HepG2 (cell line): ENCODE measurements around the gene ZNF786. TPM values are rescaled to one million over a fixed set of nuclear protein-coding genes. Genes with fewer than 3 reads are reported as not detected.

Experiments used
- AKAP8 ChIP-seq: sonication (generic); formaldehyde crosslinking; IDR thresholded peaks from 2 replicates; pipeline ENCODE4 v1.5.1; 2020; ENCODE audit warnings: mild to moderate bottlenecking, missing genetic modification reagents
- BRCA1 ChIP-seq: sonication (generic); formaldehyde crosslinking; IDR thresholded peaks from 2 replicates; pipeline ENCODE4 v1.4.0; 2020; ENCODE audit warnings: missing genetic modification reagents
- CREBL2 ChIP-seq: sonication (generic); formaldehyde crosslinking; IDR thresholded peaks from 2 replicates; pipeline ENCODE4 v1.8.1; 2023; ENCODE audit warnings: missing genetic modification reagents, mild to moderate bottlenecking, borderline replicate concordance
- ERF ChIP-seq: IDR thresholded peaks from 2 replicates; pipeline ENCODE4 v1.6.1; 2018; ENCODE audit warnings: missing biosample characterization, missing genetic modification reagents
- HNRNPK ChIP-seq: fragments of 200-400 bp; formaldehyde crosslinking; IDR thresholded peaks from 2 replicates; pipeline ENCODE4 v1.6.1; 2018; ENCODE audit warnings: low read length, low read depth, moderate library complexity, mild to moderate bottlenecking; ENCODE audit not compliant: poor library complexity, severe bottlenecking
- KDM5A ChIP-seq: fragments of 200-600 bp; sonication (generic); IDR thresholded peaks from 2 replicates; pipeline ENCODE4 v1.7.0; 2018; ENCODE audit warnings: antibody characterized with exemption, mild to moderate bottlenecking, low read length, borderline replicate concordance
- MYNN ChIP-seq: sonication (generic); formaldehyde crosslinking; IDR thresholded peaks from 2 replicates; pipeline ENCODE4 v1.4.0; 2020; ENCODE audit warnings: mild to moderate bottlenecking, low read depth, missing genetic modification reagents
- PHF21A ChIP-seq: sonication (generic); formaldehyde crosslinking; IDR thresholded peaks from 2 replicates; pipeline ENCODE4 v1.5.0; 2020; ENCODE audit warnings: mild to moderate bottlenecking, missing genetic modification reagents
- POLR2G ChIP-seq: fragments of 200-400 bp; formaldehyde crosslinking; IDR thresholded peaks from 2 replicates; pipeline ENCODE4 v1.6.1; 2018; ENCODE audit warnings: mild to moderate bottlenecking, low read depth, low read length, moderate library complexity
- RXRB ChIP-seq: IDR thresholded peaks from 2 replicates; pipeline ENCODE4 v1.6.1; 2016; ENCODE audit warnings: borderline replicate concordance, missing genetic modification reagents, missing compliant biosample characterization
- SP2 ChIP-seq: sonication (generic); formaldehyde crosslinking; IDR thresholded peaks from 2 replicates; pipeline ENCODE4 v1.5.1; 2020; ENCODE audit warnings: mild to moderate bottlenecking, missing genetic modification reagents
- TBX2 ChIP-seq: sonication (generic); formaldehyde crosslinking; IDR thresholded peaks from 2 replicates; pipeline ENCODE4 v1.5.0; 2020; ENCODE audit warnings: missing genetic modification reagents, mild to moderate bottlenecking, borderline replicate concordance
- THAP8 ChIP-seq: sonication (generic); formaldehyde crosslinking; IDR thresholded peaks from 2 replicates; pipeline ENCODE4 v1.5.1; 2020; ENCODE audit warnings: missing genetic modification reagents, mild to moderate bottlenecking, borderline replicate concordance
- ZBTB3 ChIP-seq: sonication (generic); formaldehyde crosslinking; IDR thresholded peaks from 2 replicates; pipeline ENCODE4 v1.4.0; 2020; ENCODE audit warnings: low read depth, mild to moderate bottlenecking, moderate library complexity, missing genetic modification reagents, borderline replicate concordance
- ZBTB42 ChIP-seq: sonication (generic); formaldehyde crosslinking; IDR thresholded peaks from 2 replicates; pipeline ENCODE4 v1.5.0; 2020; ENCODE audit warnings: mild to moderate bottlenecking, missing genetic modification reagents
- ZFP37 ChIP-seq: sonication (generic); formaldehyde crosslinking; IDR thresholded peaks from 2 replicates; pipeline ENCODE4 v1.4.0; 2020; ENCODE audit warnings: missing genetic modification reagents, borderline replicate concordance
- ZFY ChIP-seq: sonication (generic); formaldehyde crosslinking; IDR thresholded peaks from 2 replicates; pipeline ENCODE4 v1.4.0; 2020; ENCODE audit warnings: missing genetic modification reagents
- ZMYM3 ChIP-seq: sonication (generic); formaldehyde crosslinking; IDR thresholded peaks from 2 replicates; pipeline ENCODE4 v1.5.1; 2020; ENCODE audit warnings: mild to moderate bottlenecking, missing genetic modification reagents
- ZNF292 ChIP-seq: sonication (generic); formaldehyde crosslinking; IDR thresholded peaks from 2 replicates; pipeline ENCODE4 v1.8.1; 2022; ENCODE audit warnings: mild to moderate bottlenecking, low read depth, missing genetic modification reagents, borderline replicate concordance
- ZNF547 ChIP-seq: sonication (generic); formaldehyde crosslinking; IDR thresholded peaks from 2 replicates; pipeline ENCODE4 v1.5.1; 2020; ENCODE audit warnings: mild to moderate bottlenecking, missing genetic modification reagents
- ZNF674 ChIP-seq: sonication (generic); formaldehyde crosslinking; IDR thresholded peaks from 2 replicates; pipeline ENCODE4 v1.5.0; 2020; ENCODE audit warnings: low read depth, mild to moderate bottlenecking, missing genetic modification reagents
- ZNF709 ChIP-seq: sonication (generic); formaldehyde crosslinking; IDR thresholded peaks from 2 replicates; pipeline ENCODE4 v1.5.0; 2020; ENCODE audit warnings: mild to moderate bottlenecking, missing genetic modification reagents
- ZNF747 ChIP-seq: sonication (generic); formaldehyde crosslinking; IDR thresholded peaks from 2 replicates; pipeline ENCODE4 v1.8.1; 2023; ENCODE audit warnings: missing genetic modification reagents, mild to moderate bottlenecking, borderline replicate concordance
- ZSCAN20 ChIP-seq: sonication (generic); formaldehyde crosslinking; IDR thresholded peaks from 2 replicates; pipeline ENCODE4 v1.4.0; 2020; ENCODE audit warnings: missing genetic modification reagents, mild to moderate bottlenecking, borderline replicate concordance
- polyA plus RNA-seq, 8 experiments: library from polyadenylated mRNA; depleted of rRNA in 3 of 8; stranded (reverse) in 7 of 8; unstranded in 1 of 8; fragments of >200 nt; fragmentation: Illumina TruSeq in 4 of 8; extraction: Trizol in 4 of 8; gene quantifications; 2 replicates each; pipeline versions ENCODE4 v1.2.1 to v1.2.3, GENCODE V29; 2011 to 2016; ENCODE audit warnings: low read depth in 4 of 8, missing spikeins in 1 of 8, mixed read lengths in 1 of 8; ENCODE audit not compliant: insufficient read depth in 1 of 8
- total RNA-seq, 5 experiments: library from RNA; depleted of rRNA; stranded (reverse); fragments of >200 nt; fragmentation: Illumina TruSeq; extraction: Trizol; gene quantifications; 2 replicates each; pipeline ENCODE4 v1.2.3, GENCODE V29; 2016; ENCODE audit warnings: low read depth in 1 of 5
- TF ChIP-seq, protein P1 (sequence below): IDR thresholded peaks from 2 replicates; pipeline ENCODE4 v1.6.1; 2016; ENCODE audit warnings: missing genetic modification reagents, missing compliant biosample characterization
- TF ChIP-seq, protein P2 (sequence below): sonication (generic); formaldehyde crosslinking; IDR thresholded peaks from 2 replicates; pipeline ENCODE4 v1.4.0; 2020; ENCODE audit warnings: missing genetic modification reagents

ZNF786 gene
- total and polyA plus RNA-seq, 2 of the 13 experiments (the other 11 are each of a cell fraction or from before 2014, with no cell fraction given): 2.0 to 4.0 TPM

DNA sequence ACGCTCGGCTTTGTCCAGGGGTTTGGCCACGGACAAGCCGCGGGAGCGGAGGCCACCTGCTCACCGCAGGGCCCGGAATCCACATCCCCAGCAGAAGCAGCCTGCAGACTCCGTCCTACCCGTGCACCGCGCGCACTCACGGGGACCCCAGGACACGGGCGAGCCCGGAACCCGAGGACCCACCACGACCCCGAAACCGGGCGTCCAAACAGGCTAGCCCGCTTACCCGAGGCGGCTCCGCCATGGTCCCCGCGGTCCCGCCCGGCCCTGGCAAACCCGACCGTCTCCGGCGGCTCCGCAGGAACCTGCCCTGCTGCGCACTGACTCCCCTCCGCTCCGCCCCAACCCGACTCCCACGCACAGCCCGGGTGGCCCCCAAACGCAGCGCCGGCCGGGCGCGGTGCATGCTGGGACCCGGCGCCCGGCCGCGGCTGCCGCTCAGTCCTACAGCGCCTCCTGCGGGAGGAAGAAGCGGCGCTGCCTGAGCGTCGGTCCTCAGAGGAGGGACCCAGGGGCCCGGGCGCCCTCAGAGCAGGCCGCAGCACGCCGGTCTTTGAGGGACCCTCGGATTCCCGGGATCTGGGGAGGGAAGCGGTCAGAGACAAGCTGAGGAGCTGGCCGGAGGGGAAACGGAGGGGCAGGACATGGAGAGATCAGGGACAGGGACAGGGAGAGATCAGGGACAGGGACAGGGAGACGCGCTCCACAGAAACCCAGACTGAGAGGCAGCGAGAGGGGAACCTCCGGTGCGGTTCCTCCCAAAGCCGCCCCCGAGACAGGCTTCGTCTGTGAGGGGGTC is at the start of gene ZNF786 (continued):
- TF ChIP-seq, protein P1, sequence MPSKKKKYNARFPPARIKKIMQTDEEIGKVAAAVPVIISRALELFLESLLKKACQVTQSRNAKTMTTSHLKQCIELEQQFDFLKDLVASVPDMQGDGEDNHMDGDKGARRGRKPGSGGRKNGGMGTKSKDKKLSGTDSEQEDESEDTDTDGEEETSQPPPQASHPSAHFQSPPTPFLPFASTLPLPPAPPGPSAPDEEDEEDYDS (CRISPR knock-in tag): peak; percentile 64
- TF ChIP-seq THAP8 (CRISPR knock-in tag) (no peak), ZBTB42 (CRISPR knock-in tag) (peak; percentile 96), ZNF547 (CRISPR knock-in tag) (peak; percentile 96), SP2 (CRISPR knock-in tag) (no peak), ZNF292 (CRISPR knock-in tag) (no peak), MYNN (CRISPR knock-in tag) (peak; percentile 46; the same call in 1 of the 2 replicates), AKAP8 (peak; percentile 40; the same call in 1 of the 2 replicates), HNRNPK (peak; percentile 70), BRCA1 (CRISPR knock-in tag) (no peak), ZFP37 (CRISPR knock-in tag) (no peak), TBX2 (CRISPR knock-in tag) (peak; percentile 80), ZNF674 (0 out of 2 replicates have a peak, but pooled peaks have one; percentile 65), KDM5A (peak; percentile 57; the same call in 1 of the 2 replicates), PHF21A (peak; percentile 85), POLR2G (peak; percentile 96), RXRB (CRISPR knock-in tag) (no peak), ZFY (CRISPR knock-in tag) (peak; percentile 97), ERF (peak; percentile 48), ZMYM3 (CRISPR knock-in tag) (0 out of 2 replicates have a peak, but pooled peaks have one; percentile 11), ZBTB3 (CRISPR knock-in tag) (peak; percentile 80; the same call in 1 of the 2 replicates), CREBL2 (peak; percentile 56; the same call in 1 of the 2 replicates), ZSCAN20 (CRISPR knock-in tag) (0 out of 2 replicates have a peak, but pooled peaks have one; percentile 67), ZNF709 (CRISPR knock-in tag) (peak; percentile 73; the same call in 1 of the 2 replicates), ZNF747 (CRISPR knock-in tag) (peak; percentile 86)
- TF ChIP-seq, protein P2, sequence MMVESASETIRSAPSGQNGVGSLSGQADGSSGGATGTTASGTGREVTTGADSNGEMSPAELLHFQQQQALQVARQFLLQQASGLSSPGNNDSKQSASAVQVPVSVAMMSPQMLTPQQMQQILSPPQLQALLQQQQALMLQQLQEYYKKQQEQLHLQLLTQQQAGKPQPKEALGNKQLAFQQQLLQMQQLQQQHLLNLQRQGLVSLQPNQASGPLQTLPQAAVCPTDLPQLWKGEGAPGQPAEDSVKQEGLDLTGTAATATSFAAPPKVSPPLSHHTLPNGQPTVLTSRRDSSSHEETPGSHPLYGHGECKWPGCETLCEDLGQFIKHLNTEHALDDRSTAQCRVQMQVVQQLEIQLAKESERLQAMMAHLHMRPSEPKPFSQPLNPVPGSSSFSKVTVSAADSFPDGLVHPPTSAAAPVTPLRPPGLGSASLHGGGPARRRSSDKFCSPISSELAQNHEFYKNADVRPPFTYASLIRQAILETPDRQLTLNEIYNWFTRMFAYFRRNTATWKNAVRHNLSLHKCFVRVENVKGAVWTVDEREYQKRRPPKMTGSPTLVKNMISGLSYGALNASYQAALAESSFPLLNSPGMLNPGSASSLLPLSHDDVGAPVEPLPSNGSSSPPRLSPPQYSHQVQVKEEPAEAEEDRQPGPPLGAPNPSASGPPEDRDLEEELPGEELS: no peak
